ENCODE measurements around the gene LRRC38.

DNA sequence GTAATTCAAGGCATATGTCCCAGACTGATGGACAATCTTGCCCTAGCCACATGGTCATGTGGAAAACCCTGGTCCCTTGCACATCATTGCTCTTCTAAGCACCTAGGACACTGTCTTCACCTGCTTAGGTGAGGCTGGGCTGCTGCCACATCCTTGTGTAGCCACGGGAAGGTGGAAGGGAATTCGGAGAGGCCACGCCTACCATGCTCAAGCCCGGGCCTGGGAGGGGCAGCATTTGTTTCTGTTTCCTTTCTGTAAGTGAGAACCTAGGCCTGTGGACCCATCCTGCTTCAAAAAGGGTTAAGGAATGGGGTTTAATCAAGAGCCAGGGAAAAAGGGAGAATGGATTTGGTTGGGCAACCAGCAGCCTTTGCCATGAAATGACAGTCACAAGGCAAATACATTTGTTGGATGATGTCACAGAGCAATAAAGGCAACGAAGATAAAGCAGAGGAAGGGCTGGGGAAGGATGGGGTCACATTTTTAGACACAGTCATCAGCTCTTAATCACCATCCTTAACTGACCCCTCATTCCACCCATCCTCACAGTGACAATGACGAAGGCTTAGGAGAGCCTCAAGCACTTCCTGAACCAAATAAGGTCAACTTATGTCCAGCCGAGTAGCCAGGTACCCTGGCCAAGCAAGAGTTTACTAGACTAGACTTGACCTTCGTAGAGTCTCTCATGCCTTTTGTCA, 10.1 kb upstream of the LRRC38 start:
- no peak for TF ChIP-seq ZNF24 (IDR thresholded peaks at IDR 0.05)
- TF ChIP-seq MEF2B (IDR thresholded peaks at IDR 0.05; ENCODE audit: partially characterized antibody, poor library complexity, severe bottlenecking), result no peak
- no peak for TF ChIP-seq FOXM1 (IDR thresholded peaks at IDR 0.05; ENCODE audit: low read depth, low read length)
- no peak for TF ChIP-seq EP300 (IDR thresholded peaks at IDR 0.05; ENCODE audit: borderline replicate concordance in 1 of 2, control insufficient read depth in 1 of 2, low read depth in 2 of 2, low read length in 2 of 2)
- TF ChIP-seq, protein P1, sequence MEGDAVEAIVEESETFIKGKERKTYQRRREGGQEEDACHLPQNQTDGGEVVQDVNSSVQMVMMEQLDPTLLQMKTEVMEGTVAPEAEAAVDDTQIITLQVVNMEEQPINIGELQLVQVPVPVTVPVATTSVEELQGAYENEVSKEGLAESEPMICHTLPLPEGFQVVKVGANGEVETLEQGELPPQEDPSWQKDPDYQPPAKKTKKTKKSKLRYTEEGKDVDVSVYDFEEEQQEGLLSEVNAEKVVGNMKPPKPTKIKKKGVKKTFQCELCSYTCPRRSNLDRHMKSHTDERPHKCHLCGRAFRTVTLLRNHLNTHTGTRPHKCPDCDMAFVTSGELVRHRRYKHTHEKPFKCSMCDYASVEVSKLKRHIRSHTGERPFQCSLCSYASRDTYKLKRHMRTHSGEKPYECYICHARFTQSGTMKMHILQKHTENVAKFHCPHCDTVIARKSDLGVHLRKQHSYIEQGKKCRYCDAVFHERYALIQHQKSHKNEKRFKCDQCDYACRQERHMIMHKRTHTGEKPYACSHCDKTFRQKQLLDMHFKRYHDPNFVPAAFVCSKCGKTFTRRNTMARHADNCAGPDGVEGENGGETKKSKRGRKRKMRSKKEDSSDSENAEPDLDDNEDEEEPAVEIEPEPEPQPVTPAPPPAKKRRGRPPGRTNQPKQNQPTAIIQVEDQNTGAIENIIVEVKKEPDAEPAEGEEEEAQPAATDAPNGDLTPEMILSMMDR (IDR thresholded peaks at IDR 0.05 in 2 of 3, conservative IDR thresholded peaks at IDR 0.05 in 1 of 3; ENCODE audit: control insufficient read depth in 2 of 3, extremely low read depth in 1 of 3, insufficient read depth in 1 of 3, low read depth in 3 of 3, low read length in 3 of 3), result no peak
- no peak for TF ChIP-seq POLR2AphosphoS5 (IDR thresholded peaks at IDR 0.05; ENCODE audit: low read length)
- no peak for TF ChIP-seq PML (IDR thresholded peaks at IDR 0.05; ENCODE audit: low read length)
- TF ChIP-seq TAF1 (IDR thresholded peaks at IDR 0.05; ENCODE audit: borderline replicate concordance, low read depth, low read length), result no peak
- TF ChIP-seq NR2C1 (IDR thresholded peaks at IDR 0.05), result no peak
- no peak for TF ChIP-seq RBBP5 (conservative IDR thresholded peaks at IDR 0.05)
- no peak for TF ChIP-seq BHLHE40 (IDR thresholded peaks at IDR 0.05; ENCODE audit: borderline replicate concordance in 1 of 2, low read depth in 2 of 2, low read length in 1 of 2)

All from GM12878 (cell line).